Renal cortical epithelial cell (primary cell): ENCODE results near the gene CHPF2. TPM values are rescaled to one million over a fixed set of nuclear protein-coding genes. Genes with fewer than 3 reads are reported as not detected.

Experiments used
- DNase-seq: peaks from one replicate; pipeline ENCODE4 v3.0.0-alpha.2; 2011; ENCODE audit warnings: low read depth
- total RNA-seq: library from RNA; depleted of rRNA; stranded (reverse); fragments of >200 nt; gene quantifications from 2 replicates; pipeline ENCODE4 v1.2.3, GENCODE V29; 2014

Gene CHPF2
- total RNA-seq, 1 donor from 2014 or later: 65.9 TPM

DNA sequence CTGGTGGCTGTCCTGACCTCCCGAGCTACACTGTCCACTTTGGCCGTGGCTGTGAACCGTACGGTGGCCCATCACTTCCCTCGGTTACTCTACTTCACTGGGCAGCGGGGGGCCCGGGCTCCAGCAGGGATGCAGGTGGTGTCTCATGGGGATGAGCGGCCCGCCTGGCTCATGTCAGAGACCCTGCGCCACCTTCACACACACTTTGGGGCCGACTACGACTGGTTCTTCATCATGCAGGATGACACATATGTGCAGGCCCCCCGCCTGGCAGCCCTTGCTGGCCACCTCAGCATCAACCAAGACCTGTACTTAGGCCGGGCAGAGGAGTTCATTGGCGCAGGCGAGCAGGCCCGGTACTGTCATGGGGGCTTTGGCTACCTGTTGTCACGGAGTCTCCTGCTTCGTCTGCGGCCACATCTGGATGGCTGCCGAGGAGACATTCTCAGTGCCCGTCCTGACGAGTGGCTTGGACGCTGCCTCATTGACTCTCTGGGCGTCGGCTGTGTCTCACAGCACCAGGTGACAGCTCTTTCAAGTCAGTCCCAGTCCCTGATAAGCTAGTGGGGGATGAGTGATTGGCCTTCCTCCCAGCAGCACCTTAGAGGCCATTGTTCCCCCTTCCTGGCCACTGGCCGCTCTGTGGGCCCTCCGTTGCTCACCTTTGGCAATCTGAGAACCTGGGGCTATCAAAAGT, 3.0 kb downstream of the CHPF2 start:
- DNase-seq: no peak

DNA sequence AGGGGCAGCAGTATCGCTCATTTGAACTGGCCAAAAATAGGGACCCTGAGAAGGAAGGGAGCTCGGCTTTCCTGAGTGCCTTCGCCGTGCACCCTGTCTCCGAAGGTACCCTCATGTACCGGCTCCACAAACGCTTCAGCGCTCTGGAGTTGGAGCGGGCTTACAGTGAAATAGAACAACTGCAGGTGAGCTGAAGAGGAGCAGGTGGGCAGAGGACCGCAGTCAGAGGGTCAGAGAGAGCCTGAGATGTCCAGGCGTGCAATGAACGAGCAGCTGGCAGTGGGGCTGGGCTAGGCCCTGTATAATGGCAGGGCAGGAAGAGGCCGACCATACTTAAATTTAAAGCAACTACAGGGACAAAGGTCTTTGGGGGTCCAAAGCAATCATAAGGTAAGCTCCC, 4.1 kb downstream of the CHPF2 start:
- DNase-seq: no peak

DNA sequence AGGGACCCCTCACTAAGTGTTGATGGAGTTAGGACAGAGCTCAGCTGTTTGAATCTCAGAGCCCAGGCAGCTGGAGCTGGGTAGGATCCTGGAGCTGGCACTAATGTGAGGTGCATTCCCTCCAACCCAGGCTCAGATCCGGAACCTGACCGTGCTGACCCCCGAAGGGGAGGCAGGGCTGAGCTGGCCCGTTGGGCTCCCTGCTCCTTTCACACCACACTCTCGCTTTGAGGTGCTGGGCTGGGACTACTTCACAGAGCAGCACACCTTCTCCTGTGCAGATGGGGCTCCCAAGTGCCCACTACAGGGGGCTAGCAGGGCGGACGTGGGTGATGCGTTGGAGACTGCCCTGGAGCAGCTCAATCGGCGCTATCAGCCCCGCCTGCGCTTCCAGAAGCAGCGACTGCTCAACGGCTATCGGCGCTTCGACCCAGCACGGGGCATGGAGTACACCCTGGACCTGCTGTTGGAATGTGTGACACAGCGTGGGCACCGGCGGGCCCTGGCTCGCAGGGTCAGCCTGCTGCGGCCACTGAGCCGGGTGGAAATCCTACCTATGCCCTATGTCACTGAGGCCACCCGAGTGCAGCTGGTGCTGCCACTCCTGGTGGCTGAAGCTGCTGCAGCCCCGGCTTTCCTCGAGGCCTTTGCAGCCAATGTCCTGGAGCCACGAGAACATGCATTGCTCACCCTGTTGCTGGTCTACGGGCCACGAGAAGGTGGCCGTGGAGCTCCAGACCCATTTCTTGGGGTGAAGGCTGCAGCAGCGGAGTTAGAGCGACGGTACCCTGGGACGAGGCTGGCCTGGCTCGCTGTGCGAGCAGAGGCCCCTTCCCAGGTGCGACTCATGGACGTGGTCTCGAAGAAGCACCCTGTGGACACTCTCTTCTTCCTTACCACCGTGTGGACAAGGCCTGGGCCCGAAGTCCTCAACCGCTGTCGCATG, 5.2 kb downstream of the CHPF2 start:
- no peak for DNase-seq

DNA sequence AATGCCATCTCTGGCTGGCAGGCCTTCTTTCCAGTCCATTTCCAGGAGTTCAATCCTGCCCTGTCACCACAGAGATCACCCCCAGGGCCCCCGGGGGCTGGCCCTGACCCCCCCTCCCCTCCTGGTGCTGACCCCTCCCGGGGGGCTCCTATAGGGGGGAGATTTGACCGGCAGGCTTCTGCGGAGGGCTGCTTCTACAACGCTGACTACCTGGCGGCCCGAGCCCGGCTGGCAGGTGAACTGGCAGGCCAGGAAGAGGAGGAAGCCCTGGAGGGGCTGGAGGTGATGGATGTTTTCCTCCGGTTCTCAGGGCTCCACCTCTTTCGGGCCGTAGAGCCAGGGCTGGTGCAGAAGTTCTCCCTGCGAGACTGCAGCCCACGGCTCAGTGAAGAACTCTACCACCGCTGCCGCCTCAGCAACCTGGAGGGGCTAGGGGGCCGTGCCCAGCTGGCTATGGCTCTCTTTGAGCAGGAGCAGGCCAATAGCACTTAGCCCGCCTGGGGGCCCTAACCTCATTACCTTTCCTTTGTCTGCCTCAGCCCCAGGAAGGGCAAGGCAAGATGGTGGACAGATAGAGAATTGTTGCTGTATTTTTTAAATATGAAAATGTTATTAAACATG, 6.0 kb downstream of the CHPF2 start:
- DNase-seq: no peak

DNA sequence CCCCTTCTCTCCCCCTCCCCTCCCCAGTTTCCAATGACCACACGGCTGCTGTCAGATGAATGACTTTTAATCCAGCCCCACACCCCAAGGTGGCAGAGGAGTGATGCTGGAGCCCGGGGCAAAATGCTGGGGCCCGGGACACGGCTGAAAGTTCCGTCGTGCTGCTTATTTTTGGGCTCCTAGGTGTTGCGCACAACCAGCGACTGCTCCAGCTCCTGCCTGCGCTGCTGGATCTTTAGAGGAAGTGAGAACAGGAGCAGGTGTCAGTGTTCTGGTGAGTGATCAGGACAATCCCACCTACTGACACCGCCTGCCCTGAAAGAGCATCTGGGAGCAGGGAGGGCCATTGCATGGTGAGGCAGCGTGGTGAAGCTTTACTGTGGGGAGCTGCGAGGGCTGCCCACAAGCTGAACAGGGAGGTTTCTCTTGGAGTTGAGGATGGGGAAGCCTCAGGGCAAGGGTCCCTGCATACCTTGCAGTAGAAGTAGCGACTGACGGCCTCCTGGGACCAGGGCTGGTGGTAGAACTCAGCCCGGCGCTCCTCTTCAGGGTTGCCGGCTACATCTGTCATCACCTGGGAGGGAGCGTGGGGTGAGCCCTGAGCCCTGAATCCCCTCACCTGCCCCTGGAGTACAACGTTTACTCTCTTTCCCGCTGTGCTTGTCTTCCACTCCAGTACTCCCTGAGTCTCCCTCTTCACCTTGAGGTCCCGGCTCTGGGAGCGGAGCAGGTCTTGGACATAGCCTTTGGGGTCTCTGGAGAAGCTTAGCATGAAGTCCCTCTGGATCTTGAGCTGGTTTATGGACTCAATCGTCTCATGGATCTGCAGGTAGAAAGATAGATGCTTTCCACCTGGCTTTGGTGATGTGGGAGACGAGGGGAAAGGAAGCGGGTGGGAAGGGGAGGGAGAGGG, 6.9 kb downstream of the CHPF2 start:
- DNase-seq: no peak

DNA sequence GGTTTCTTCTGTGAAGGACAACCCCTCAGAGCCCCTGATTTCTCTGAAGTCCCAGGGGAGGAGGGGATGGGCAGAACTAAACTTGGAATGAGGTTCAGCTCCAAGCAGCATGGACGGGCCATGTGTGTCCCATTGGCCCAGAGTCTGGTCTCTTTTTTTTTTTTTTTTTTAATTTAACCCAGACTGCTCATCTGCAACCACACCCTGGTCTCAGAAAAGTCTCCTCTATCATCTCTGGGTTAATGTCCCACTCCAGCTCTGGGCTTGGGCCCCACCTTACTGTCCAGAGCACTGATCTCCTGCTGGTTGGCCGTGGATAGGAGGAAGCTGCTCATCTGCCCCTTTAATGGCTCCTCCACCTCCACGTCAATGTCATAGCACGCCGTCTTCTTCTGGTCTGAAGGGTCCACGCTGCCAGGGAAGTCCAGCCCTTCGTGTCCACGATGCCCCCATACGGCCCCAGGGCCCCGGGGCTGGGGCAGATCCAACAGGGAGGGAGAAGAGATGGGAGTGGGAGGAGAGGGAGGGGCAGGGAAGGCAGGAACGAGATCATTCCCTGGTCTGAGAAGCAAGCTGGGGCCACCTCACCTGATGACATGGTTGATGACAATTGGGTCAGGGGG, 7.7 kb downstream of the CHPF2 start:
- DNase-seq: no peak

DNA sequence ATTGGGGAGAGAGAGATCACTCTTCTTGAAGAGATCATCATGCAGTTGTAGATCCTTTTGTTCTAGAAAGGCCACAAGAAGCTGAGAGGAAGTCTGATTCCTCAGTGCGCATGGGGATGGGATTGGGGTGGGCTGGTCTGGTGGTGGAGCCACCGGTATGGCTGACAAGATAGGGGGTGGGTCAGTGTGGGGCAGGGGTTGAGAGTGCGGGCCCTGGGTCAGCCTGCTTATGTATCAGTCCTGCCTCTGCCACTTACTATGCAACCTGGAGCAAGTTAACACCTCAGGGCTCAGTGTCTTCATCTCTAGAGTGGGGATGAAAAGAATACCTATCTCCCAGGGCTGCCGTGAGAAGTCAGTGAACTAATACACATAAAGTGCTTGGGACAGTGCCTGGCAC, 8.3 kb downstream of the CHPF2 start:
- no peak for DNase-seq

DNA sequence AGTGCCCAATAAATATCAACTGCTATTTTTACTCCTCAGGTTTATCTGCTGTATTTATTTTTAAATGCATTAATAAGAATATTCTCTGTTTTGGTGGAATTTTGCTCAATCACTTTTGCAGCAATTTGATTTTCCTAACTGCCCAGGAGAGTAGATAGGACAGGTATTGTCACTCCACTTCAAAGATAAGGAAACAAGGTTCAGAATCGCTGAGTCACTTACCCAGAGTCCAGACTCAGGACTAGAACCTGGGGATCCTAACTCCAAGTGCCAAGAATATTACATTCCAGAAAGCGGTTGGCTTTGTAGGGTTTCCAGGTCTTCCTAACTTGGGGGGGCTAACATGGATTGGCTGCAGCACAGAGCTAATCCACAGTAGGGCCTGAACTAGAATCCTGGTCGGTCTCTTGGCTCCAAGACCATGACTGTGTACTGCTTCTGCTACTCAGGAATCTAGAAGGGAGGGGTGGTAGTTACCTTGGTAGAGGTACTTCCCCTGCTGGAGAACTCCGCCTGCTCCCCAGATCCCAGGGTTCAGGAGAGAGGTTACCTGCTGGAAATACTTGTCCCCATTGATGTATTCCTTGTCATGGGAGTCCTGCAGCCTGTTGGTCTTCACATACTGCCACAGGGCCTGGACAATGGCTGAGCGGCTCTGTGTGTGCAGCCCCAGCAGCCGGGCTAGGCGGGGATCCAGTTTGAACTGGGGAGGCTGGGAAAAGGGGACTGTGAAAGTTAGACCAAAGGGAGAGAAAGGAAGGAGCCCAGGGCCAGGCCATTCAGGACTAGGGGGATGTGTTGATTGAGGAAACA, 8.9 kb downstream of the CHPF2 start:
- DNase-seq: no peak

DNA sequence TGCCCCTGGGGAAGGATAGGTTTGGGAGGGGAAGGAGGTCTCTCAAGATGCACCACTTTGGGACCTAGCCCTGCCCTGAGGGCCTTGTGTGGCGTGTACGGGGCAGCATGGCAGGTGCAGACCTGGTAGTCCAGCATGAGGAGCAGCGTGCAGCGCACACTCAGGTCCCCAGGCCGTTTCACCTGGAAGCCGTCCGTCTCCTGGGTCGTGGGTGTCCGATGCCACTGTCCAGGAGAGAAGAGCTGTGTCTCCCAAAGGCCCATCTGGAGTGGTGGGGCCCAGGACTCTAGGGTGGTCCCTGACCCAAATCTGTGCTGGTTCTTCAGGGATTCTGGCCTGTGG, 9.4 kb downstream of the CHPF2 start:
- no peak for DNase-seq

DNA sequence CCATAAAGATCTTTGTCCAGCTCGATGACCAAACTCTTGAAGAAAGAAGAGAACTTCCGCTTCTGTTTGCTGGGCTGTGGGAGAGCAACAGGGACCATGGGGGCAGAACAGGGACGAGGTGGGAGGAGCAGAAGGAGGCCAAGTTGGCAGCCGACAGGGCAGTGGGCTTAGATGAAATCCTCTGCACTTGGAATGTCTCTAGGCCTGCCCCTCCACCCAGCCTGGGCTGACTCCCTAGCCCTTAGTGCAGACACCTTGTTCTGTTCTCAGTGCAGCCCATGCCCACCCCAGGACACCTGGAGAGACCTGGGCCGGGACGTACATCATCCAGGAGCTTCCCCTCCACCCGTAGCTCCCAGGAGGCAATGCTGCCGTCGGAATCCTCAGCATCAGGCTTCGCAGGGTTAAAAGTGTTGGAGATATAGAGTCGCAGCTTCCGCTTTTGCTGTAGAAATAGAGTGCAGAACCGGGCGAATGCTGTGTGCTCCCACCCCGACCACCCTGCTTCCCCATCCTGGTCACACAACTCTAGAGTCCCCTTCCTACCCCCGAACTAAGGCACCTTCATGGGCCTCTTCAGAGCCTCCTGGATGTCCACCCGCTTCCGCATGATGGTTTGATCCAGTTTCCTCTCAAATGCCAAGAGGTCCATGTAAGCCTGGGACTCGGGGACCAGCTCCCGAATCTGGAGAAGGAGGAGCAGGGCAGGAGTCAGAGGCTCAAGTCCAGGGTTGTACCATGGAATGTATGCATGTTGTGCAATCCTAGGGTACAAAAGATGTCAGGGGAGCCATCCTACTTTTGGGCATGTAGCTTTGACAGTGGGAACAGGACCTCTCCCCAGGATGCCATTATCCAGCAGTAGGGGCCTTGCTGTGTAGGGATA, 10.1 kb downstream of the CHPF2 start:
- no peak for DNase-seq

DNA sequence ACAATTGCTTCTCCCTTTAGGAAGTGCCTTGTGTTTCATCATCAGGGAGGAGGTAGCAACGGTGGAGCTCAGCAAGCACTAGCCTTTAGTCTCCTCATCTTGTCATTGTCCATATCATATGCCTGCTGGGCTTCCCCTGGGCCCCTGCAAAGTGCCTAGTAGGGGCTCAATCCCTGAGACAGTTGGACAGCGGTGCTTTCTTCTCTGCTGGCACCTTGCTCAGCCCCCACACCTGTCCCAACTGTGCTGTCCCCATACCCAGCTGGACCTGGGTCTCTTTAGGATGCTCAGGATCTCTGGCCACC, 10.7 kb downstream of the CHPF2 start:
- no peak for DNase-seq

DNA sequence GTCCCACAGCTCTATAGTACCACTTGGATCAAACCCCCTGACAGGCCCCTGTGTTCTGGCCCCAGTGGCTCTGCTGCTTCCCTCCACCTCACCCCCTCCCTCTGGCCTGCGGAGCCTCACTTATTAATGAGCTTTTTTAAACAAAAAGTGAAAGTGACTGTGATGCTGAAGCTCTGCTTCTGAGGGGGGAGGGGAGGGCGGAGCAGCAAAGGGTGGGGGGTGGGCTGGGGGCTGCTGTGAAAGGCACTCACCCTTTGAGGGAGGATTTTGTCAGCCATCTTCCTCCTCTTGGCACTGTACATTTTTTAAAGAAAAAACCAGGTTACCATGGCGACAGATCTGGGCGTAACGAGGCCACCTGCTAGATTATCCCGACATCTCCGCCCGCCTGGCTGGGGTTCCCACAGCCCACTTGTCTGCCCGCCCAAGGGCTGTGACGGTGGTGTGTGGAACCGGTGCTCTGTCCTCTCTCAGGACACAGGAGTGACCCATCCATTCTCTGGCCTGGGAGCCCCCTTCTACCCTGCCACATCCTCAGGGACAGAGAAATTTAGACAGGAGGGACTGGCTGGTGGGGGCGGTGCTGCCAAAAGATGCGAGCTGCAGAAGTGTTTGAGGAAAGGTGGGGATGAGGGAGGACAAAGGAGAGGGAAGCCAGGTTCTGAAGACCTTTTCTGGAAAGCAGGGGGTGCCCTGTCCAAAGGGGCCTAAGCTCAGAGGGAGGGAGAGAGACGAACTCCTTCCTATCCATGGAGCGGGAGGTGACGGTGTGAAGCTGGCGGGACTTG, 11.3 kb downstream of the CHPF2 start:
- no peak for DNase-seq

DNA sequence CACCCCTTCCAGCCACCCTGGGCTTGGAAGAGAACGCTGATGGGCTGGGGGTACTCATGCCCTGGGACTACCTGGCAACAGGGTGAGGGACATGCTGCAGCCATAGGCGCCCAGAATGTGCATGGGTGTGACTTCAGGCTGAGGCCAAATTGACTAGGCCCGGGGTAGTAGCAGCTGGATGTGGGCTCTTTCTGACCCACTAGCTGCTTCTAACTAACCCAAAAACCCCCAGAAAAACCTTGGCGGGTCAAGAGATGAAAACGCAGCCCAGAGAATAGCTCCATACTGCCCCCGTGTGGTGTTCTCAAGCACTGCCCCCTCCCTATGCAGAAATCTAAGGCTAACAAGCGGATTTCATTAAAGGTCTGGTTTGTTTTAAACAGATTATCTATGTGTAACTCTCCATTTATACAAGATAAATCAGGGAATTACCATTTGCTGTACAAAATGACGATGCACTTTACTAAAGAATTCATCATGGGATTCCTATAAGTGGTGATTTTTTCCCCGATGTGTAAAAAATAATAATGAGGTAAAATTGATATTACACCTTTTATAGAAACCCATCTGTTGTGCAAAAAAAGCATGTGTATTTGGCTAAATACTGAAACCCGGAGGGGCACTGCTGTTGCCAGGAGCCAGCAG, 12.0 kb downstream of the CHPF2 start:
- DNase-seq: peak; percentile 29

DNA sequence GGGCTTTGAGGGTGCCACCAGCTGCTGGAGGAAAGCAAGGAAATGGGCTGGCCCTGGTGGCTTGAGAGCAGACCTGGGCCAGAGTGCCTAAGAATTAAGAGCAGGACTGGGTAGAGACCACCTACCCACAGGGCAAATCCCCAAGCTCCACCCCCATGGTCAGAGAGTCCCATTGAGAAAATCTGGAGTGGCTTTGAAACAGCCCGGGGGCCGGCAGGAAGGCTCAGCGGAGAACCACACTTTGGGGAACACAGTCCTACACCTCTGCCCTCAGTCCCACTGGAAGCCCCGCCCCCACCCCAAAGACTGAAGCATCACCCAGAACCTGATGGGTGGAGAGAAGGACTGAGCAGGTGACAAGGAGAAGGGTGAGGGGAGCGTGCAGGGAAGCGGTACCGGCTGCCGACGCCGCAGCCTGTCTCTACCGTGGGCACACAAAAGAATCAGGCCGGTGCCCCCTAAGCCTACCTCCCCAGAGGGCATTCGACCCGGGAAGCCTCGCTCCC, 12.6 kb downstream of the CHPF2 start:
- DNase-seq: no peak

DNA sequence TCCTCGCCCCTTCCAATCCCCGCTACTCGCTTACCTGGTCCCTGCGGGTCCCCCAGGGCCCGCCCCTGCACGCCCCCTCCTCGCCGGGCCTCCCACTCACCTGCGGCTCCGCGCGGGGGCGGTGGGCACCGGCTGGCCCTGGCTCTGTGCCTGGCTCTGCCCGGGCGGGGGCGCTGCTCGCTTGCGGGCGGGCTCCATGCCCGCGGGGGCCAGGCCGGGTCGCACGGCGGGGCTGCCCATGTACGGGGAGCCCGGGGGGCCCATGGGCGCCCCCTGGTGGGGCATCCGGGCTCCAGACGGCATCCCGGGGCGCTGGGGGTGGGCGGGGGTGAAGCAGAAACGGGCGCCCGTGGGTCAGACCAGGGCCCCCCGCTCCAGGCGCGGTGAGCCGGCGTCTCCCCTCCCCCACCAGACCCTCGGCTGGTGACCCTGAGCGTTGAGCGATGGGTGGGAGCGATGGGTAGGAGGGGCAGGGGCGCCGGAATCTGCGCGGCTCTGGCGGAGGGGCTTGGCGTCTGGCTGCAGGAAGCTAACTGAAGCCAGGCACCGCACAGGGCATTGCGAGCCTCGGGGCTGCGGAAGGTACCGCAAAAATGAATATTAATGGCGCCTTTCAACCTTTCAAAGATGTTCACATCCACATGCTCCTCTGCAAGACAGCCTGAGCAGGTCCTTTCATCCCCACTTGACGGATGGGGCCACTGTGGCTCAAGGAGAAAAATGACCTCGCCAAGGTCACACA, 13.2 kb downstream of the CHPF2 start:
- no peak for DNase-seq

DNA sequence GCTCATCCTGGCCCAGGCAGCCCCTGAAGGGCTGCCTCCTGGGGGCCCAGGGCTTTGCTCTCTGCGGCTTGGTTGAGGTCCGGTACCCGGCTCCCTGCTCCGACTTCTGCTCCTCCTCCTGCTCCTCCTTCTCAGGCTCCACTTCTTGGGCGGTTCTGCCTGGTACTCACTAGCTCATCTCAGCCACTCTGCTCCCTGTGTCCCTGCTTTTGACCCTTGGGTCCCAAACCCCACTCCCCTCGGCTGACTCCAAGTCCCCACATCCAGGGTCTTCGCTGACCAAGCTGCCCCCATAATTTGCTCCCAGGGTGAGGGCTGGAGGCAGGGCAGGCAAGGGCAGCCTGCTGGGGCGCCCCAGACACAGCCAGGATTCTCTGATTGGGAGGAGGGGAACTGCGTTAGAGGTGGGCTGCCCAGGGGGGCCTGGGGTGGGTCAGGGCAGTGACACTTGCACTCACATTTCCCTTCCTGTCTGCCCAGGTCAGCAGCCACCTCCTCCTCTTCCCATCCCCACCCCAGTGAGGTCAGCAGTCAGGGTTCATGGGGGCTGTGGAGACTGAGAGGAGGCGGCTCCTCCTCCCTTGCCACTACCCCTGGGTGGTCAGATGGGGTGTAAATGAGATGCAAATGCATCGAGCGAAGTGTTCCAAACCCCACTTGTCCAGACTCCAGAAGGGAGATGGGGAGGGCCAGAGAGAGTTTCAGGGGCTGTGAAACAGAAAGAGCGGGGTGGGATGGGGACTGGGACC, 14.0 kb downstream of the CHPF2 start:
- DNase-seq: no peak
